ENCODE measurements around the gene PDE2A.

DNA sequence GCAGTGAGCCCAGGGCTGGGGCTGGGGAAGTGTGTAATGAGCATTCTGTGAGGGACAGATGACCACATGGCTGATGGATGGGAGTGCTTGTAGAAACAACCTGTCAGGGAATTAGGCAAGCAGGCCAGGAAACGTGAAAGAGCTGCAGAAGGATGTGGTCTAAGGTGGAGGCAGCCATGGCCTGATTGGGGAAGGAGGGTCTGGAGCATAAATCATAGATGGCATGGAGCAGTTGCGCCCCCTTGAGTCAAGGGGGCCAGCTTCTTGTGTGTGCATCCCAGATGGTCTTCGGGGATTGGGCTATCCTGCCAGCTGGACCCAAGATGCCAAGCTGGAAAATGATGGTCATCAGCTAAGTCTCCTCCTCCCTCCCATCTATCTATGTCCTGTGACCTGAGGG lies 120.5 kb downstream of the PDE2A start:
- TF ChIP-seq, protein P1, sequence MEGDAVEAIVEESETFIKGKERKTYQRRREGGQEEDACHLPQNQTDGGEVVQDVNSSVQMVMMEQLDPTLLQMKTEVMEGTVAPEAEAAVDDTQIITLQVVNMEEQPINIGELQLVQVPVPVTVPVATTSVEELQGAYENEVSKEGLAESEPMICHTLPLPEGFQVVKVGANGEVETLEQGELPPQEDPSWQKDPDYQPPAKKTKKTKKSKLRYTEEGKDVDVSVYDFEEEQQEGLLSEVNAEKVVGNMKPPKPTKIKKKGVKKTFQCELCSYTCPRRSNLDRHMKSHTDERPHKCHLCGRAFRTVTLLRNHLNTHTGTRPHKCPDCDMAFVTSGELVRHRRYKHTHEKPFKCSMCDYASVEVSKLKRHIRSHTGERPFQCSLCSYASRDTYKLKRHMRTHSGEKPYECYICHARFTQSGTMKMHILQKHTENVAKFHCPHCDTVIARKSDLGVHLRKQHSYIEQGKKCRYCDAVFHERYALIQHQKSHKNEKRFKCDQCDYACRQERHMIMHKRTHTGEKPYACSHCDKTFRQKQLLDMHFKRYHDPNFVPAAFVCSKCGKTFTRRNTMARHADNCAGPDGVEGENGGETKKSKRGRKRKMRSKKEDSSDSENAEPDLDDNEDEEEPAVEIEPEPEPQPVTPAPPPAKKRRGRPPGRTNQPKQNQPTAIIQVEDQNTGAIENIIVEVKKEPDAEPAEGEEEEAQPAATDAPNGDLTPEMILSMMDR (IDR thresholded peaks at IDR 0.05), result no peak
- no peak for TF ChIP-seq EZH2 (IDR thresholded peaks at IDR 0.05; ENCODE audit: borderline replicate concordance, insufficient read depth, low read depth, low read length, poor library complexity, severe bottlenecking)

Measured in B cell (primary cell).